GM21528 (cell line): ENCODE results near the gene COMMD1.

Experiments
- ATAC-seq: cut with Tn5 transposase; IDR thresholded peaks from one replicate; pipeline ENCODE4 v1.9.1; 2021; ENCODE audit warnings: mild to moderate bottlenecking, moderate library complexity; ENCODE audit not compliant: unreplicated experiment, low FRiP score

The COMMD1 gene

GRCh38 chr2:62163106-62163831 is 257.8 kb downstream of the COMMD1 start:
- no peak for ATAC-seq

GRCh38 chr2:62163834-62164233 is 258.4 kb downstream of the COMMD1 start:
- no peak for ATAC-seq

GRCh38 chr2:62175728-62176127 is 270.3 kb downstream of the COMMD1 start:
- no peak for ATAC-seq

DNA sequence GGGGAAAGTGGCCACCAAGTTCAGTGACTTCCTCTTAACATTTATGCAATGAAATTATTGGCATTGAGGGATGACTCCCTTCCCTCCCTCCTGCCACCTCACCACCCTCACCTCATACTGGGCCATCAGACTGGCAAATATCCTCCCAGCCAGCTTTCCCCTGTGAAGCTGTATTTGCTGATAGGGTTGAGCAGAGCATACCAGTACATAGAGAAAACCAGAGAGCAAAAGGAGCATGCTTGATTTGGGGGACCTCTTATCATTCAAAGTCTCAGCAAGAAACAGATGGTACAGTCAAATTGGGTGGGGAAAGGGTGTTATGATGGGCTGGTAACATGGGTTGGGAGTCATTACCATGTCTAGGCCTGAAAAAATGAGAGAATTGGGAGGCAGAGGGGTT is 271.3 kb downstream of the COMMD1 start:
- ATAC-seq, result no peak

DNA sequence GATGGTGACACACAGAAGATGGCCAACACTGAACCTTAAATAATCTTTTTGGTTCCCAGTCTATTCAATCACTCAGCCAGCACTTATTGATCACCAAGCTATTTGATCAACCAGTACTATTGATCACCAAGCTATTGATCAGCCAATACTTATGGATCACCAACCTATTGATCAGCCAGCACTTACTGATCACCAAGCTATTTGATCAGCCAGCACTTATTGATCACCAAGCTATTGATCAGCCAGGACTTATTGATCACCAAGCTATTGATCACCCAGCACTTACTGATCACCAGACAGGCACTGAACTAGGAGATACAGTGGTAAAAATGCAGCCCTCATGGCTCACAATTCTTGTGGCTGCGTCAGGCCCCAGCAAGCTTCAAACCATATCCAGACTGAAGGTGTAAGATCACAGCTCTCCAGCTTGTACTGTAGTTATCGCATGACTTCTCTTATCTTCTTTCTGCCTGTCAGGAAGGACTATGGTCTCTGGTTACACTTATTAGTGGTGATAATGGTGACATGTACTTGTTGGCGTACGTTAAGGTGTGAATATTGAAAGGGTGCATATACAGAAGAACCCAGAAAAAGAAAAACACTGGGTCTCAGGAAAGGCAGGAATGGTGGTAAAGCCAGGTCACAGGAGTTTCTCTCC is 272.0 kb downstream of the COMMD1 start:
- ATAC-seq, result no peak

- ATAC-seq, result no peak
These were observed 273.3 kb downstream of the COMMD1 start for GRCh38 chr2:62178741-62179271.

GRCh38 chr2:62180975-62181374 is 275.5 kb downstream of the COMMD1 start:
- ATAC-seq, result no peak

GRCh38 chr2:62181843-62182242 is 276.4 kb downstream of the COMMD1 start:
- no peak for ATAC-seq

GRCh38 chr2:62184512-62185230 is 279.2 kb downstream of the COMMD1 start:
- no peak for ATAC-seq
